HG02938 (cell line): ENCODE measurements around the gene SIX2.
A peak's percentile ranks its signal among the peaks of the same experiment; 100 is the strongest.

Experiments used
- ATAC-seq: cut with Tn5 transposase; IDR thresholded peaks from one replicate; pipeline ENCODE4 v1.9.1; 2021; ENCODE audit warnings: mild to moderate bottlenecking, moderate library complexity; ENCODE audit not compliant: unreplicated experiment

SIX2 gene

GRCh38 chr2:44970846-44971450, 38.3 kb downstream of the SIX2 start:
- no peak for ATAC-seq

GRCh38 chr2:44969936-44970335, 39.3 kb downstream of the SIX2 start:
- no peak for ATAC-seq

- no peak for ATAC-seq
These were observed 41.4 kb downstream of the SIX2 start for GRCh38 chr2:44967727-44968432.

- no peak for ATAC-seq
These were observed 42.2 kb downstream of the SIX2 start for GRCh38 chr2:44967056-44967455.

- no peak for ATAC-seq
These were observed 43.6 kb downstream of the SIX2 start for GRCh38 chr2:44965684-44966083.

GRCh38 chr2:44964752-44965236, 44.5 kb downstream of the SIX2 start:
- no peak for ATAC-seq

- no peak for ATAC-seq
These were observed 47.0 kb downstream of the SIX2 start for GRCh38 chr2:44962176-44962695.

- ATAC-seq, result no peak
These were observed 48.4 kb downstream of the SIX2 start for GRCh38 chr2:44960871-44961270.

- ATAC-seq, result no peak
These were observed 49.4 kb downstream of the SIX2 start for GRCh38 chr2:44959855-44960254.

GRCh38 chr2:44957656-44958327, 51.5 kb downstream of the SIX2 start:
- ATAC-seq, result no peak

- no peak for ATAC-seq
These were observed 52.4 kb downstream of the SIX2 start for GRCh38 chr2:44956843-44957242.

- peak; percentile 68 for ATAC-seq
These were observed 53.5 kb downstream of the SIX2 start for GRCh38 chr2:44955593-44956392.
